Measurements from ENCODE around the gene PAWR.

Gene PAWR

GRCh38 chr12:79563021-79563740 is 127.6 kb downstream of the PAWR start:
- H2AFZ ChIP-seq (ENCODE audit: insufficient read depth, low read length, poor library complexity), result no peak overlapping the region
- peaks cover 3% of the 10 kb centered on the region for H3K79me1 ChIP-seq (ENCODE audit: low read length)
- no peak overlapping the region for H4K8ac ChIP-seq (ENCODE audit: low read depth, low read length)
- no peak overlapping the region for H3K23ac ChIP-seq (ENCODE audit: low read length)
- peaks cover 33 to 34% of the 10 kb centered on the region in 2 experiments for H3K36me3 ChIP-seq (ENCODE audit: control insufficient read depth in 1 of 2, insufficient read depth in 2 of 2, low read length in 2 of 2)
- no peak overlapping the region for H2BK120ac ChIP-seq (ENCODE audit: insufficient read depth, low read length, poor library complexity)
- no peak overlapping the region for H2BK12ac ChIP-seq (ENCODE audit: low read length)
- no peak overlapping the region for H2BK5ac ChIP-seq (ENCODE audit: low read depth, low read length, poor library complexity)
- no peak overlapping the region for H4K91ac ChIP-seq (ENCODE audit: low read depth, low read length)
- no CpG with 5 or more reads among the region's 3 CpGs for WGBS (ENCODE audit: extremely low coverage, insufficient coverage, insufficient read length)
- H3K4me1 ChIP-seq (ENCODE audit: control insufficient read depth in 1 of 2, insufficient read depth in 2 of 2, low read length in 2 of 2), result peaks cover 3 to 4% of the 10 kb centered on the region in 2 experiments
- H3K14ac ChIP-seq (ENCODE audit: low read length), result no peak overlapping the region
- H3K9ac ChIP-seq (ENCODE audit: low read length), result no peak overlapping the region
- no peak overlapping the region for H4K12ac ChIP-seq (ENCODE audit: low read depth, low read length)
- H3K27me3 ChIP-seq (ENCODE audit: insufficient read depth, low read length), result no peaks in the 10 kb centered on the region
- DNase-seq, result no peak
- no peak overlapping the region for H3K4me2 ChIP-seq (ENCODE audit: low read length)
- no peak overlapping the region for H3K27ac ChIP-seq (ENCODE audit: low read depth, low read length)
- H2AK5ac ChIP-seq (ENCODE audit: low read length), result no peak overlapping the region
- peaks cover 19% of the 10 kb centered on the region for H3K9me3 ChIP-seq (ENCODE audit: insufficient read depth, low read depth, low read length)
- H3K4me3 ChIP-seq (ENCODE audit: low read depth, low read length), result no peak overlapping the region
- no peaks in the 10 kb centered on the region for H3K79me2 ChIP-seq (ENCODE audit: control insufficient read depth, insufficient read depth, low read length, poor library complexity)
- H3K18ac ChIP-seq (ENCODE audit: low read length), result no peak overlapping the region
- no peak overlapping the region for H3K4ac ChIP-seq (ENCODE audit: low read depth, low read length)

GRCh38 chr12:79561401-79562132 is 129.2 kb downstream of the PAWR start:
- H4K8ac ChIP-seq (ENCODE audit: low read depth, low read length), result no peak overlapping the region
- no peak for DNase-seq
- H3K18ac ChIP-seq (ENCODE audit: low read length), result no peak overlapping the region
- H3K79me2 ChIP-seq (ENCODE audit: control insufficient read depth, insufficient read depth, low read length, poor library complexity), result no peaks in the 10 kb centered on the region
- H3K9me3 ChIP-seq (ENCODE audit: insufficient read depth, low read depth, low read length), result peaks cover 19% of the 10 kb centered on the region
- no peak overlapping the region for H3K14ac ChIP-seq (ENCODE audit: low read length)
- no peak overlapping the region for H2BK12ac ChIP-seq (ENCODE audit: low read length)
- peaks cover 33% of the 10 kb centered on the region in 2 experiments for H3K36me3 ChIP-seq (ENCODE audit: control insufficient read depth in 1 of 2, insufficient read depth in 2 of 2, low read length in 2 of 2)
- no peak overlapping the region for H2BK5ac ChIP-seq (ENCODE audit: low read depth, low read length, poor library complexity)
- H3K27me3 ChIP-seq (ENCODE audit: insufficient read depth, low read length), result no peaks in the 10 kb centered on the region
- H2AK5ac ChIP-seq (ENCODE audit: low read length), result no peak overlapping the region
- no peak overlapping the region for H2AFZ ChIP-seq (ENCODE audit: insufficient read depth, low read length, poor library complexity)
- H4K12ac ChIP-seq (ENCODE audit: low read depth, low read length), result no peak overlapping the region
- H3K4me2 ChIP-seq (ENCODE audit: low read length), result no peak overlapping the region
- no peak overlapping the region for H3K23ac ChIP-seq (ENCODE audit: low read length)
- no peak overlapping the region for H2BK120ac ChIP-seq (ENCODE audit: insufficient read depth, low read length, poor library complexity)
- H3K79me1 ChIP-seq (ENCODE audit: low read length), result peaks cover 3% of the 10 kb centered on the region
- H3K9ac ChIP-seq (ENCODE audit: low read length), result no peak overlapping the region
- no peak overlapping the region for H3K27ac ChIP-seq (ENCODE audit: low read depth, low read length)
- no peak overlapping the region for H3K4me3 ChIP-seq (ENCODE audit: low read depth, low read length)
- H4K91ac ChIP-seq (ENCODE audit: low read depth, low read length), result no peak overlapping the region
- no CpG with 5 or more reads among the region's 35 CpGs for WGBS (ENCODE audit: extremely low coverage, insufficient coverage, insufficient read length)
- no peak overlapping the region for H3K4ac ChIP-seq (ENCODE audit: low read depth, low read length)
- peaks cover 3 to 4% of the 10 kb centered on the region in 2 experiments for H3K4me1 ChIP-seq (ENCODE audit: control insufficient read depth in 1 of 2, insufficient read depth in 2 of 2, low read length in 2 of 2)

- no CpG with 5 or more reads among the region's 6 CpGs for WGBS (ENCODE audit: extremely low coverage, insufficient coverage, insufficient read length)
- Histone ChIP-seq H2BK5ac (ENCODE audit: low read depth, low read length, poor library complexity) (no peak overlapping the region), H3K79me1 (ENCODE audit: low read length) (peaks cover 3% of the 10 kb centered on the region), H3K4me2 (ENCODE audit: low read length) (no peak overlapping the region), H3K36me3 (ENCODE audit: control insufficient read depth in 1 of 2, insufficient read depth in 2 of 2, low read length in 2 of 2) (peaks cover 27% of the 10 kb centered on the region in 2 experiments), H3K27me3 (ENCODE audit: insufficient read depth, low read length) (no peaks in the 10 kb centered on the region), H2AK5ac (ENCODE audit: low read length) (no peak overlapping the region), H2BK120ac (ENCODE audit: insufficient read depth, low read length, poor library complexity) (no peak overlapping the region), H3K23ac (ENCODE audit: low read length) (no peak overlapping the region), H2BK12ac (ENCODE audit: low read length) (no peak overlapping the region), H3K18ac (ENCODE audit: low read length) (no peak overlapping the region), H3K79me2 (ENCODE audit: control insufficient read depth, insufficient read depth, low read length, poor library complexity) (no peaks in the 10 kb centered on the region), H3K9me3 (ENCODE audit: insufficient read depth, low read depth, low read length) (peaks cover 17% of the 10 kb centered on the region), H3K14ac (ENCODE audit: low read length) (no peak overlapping the region), H3K27ac (ENCODE audit: low read depth, low read length) (peak overlapping the region; percentile 24), H3K4me3 (ENCODE audit: low read depth, low read length) (no peak overlapping the region), H4K12ac (ENCODE audit: low read depth, low read length) (no peak overlapping the region), H2AFZ (ENCODE audit: insufficient read depth, low read length, poor library complexity) (no peak overlapping the region), H3K4ac (ENCODE audit: low read depth, low read length) (no peak overlapping the region), H3K9ac (ENCODE audit: low read length) (no peak overlapping the region), H3K4me1 (ENCODE audit: control insufficient read depth in 1 of 2, insufficient read depth in 2 of 2, low read length in 2 of 2) (peaks cover 3 to 4% of the 10 kb centered on the region in 2 experiments), H4K91ac (ENCODE audit: low read depth, low read length) (no peak overlapping the region), H4K8ac (ENCODE audit: low read depth, low read length) (no peak overlapping the region)
- DNase-seq, result peak; percentile 4 to 66
Observed at GRCh38 chr12:79560225-79560889, 130.4 kb downstream of the PAWR start.

- no peaks in the 10 kb centered on the region for H3K27me3 ChIP-seq (ENCODE audit: insufficient read depth, low read length)
- WGBS (ENCODE audit: extremely low coverage, insufficient coverage, insufficient read length), result no CpG with 5 or more reads among the region's 2 CpGs
Observed at GRCh38 chr12:79559591-79559990, 131.2 kb downstream of the PAWR start.

More at GRCh38 chr12:79559591-79559990, 131.2 kb downstream of the PAWR start:
- H2AK5ac ChIP-seq (ENCODE audit: low read length), result no peak overlapping the region
- H2AFZ ChIP-seq (ENCODE audit: insufficient read depth, low read length, poor library complexity), result no peak overlapping the region
- no peak overlapping the region for H3K27ac ChIP-seq (ENCODE audit: low read depth, low read length)
- H3K9ac ChIP-seq (ENCODE audit: low read length), result no peak overlapping the region
- no peak overlapping the region for H2BK120ac ChIP-seq (ENCODE audit: insufficient read depth, low read length, poor library complexity)
- H4K12ac ChIP-seq (ENCODE audit: low read depth, low read length), result no peak overlapping the region
- peak in 1 of 2 donors; percentile 46 for DNase-seq
- peak overlapping the region; percentile 55 for H3K4ac ChIP-seq (ENCODE audit: low read depth, low read length)
- no peak overlapping the region for H2BK5ac ChIP-seq (ENCODE audit: low read depth, low read length, poor library complexity)
- H3K18ac ChIP-seq (ENCODE audit: low read length), result no peak overlapping the region
- peaks cover 3 to 4% of the 10 kb centered on the region in 2 experiments for H3K4me1 ChIP-seq (ENCODE audit: control insufficient read depth in 1 of 2, insufficient read depth in 2 of 2, low read length in 2 of 2)
- no peak overlapping the region for H3K4me2 ChIP-seq (ENCODE audit: low read length)
- peaks cover 3% of the 10 kb centered on the region for H3K79me1 ChIP-seq (ENCODE audit: low read length)
- H4K91ac ChIP-seq (ENCODE audit: low read depth, low read length), result peak overlapping the region; percentile 24
- H3K79me2 ChIP-seq (ENCODE audit: control insufficient read depth, insufficient read depth, low read length, poor library complexity), result no peaks in the 10 kb centered on the region
- H3K4me3 ChIP-seq (ENCODE audit: low read depth, low read length), result no peak overlapping the region
- peaks cover 22% of the 10 kb centered on the region in 2 experiments for H3K36me3 ChIP-seq (ENCODE audit: control insufficient read depth in 1 of 2, insufficient read depth in 2 of 2, low read length in 2 of 2)
- H3K9me3 ChIP-seq (ENCODE audit: insufficient read depth, low read depth, low read length), result peaks cover 11% of the 10 kb centered on the region
- H2BK12ac ChIP-seq (ENCODE audit: low read length), result no peak overlapping the region
- H3K14ac ChIP-seq (ENCODE audit: low read length), result no peak overlapping the region
- H3K23ac ChIP-seq (ENCODE audit: low read length), result no peak overlapping the region
- H4K8ac ChIP-seq (ENCODE audit: low read depth, low read length), result no peak overlapping the region

All from trophoblast cell (in vitro differentiated cells and primary cell).